NT2/D1 (cell line): ENCODE results near the gene MCTP1.
"Not testable (repeated sequence)": the region's sequence is repeated elsewhere in the genome, so short reads cannot be mapped to it uniquely, and the experiment has no call there.

ENCODE experiments used
- DNase-seq: peaks from one replicate; pipeline ENCODE4 v3.0.0-alpha.2; 2011; ENCODE audit warnings: low read depth, low spot score
- H3K27me3 ChIP-seq: 2 replicates; pipeline ENCODE4 v1.6.0; 2011; ENCODE audit warnings: mild to moderate bottlenecking; ENCODE audit not compliant: insufficient read length, insufficient read depth
- H3K36me3 ChIP-seq: 2 replicates; pipeline ENCODE4 v1.6.1; 2011; ENCODE audit warnings: mild to moderate bottlenecking, low read length, mixed read lengths; ENCODE audit not compliant: insufficient read depth, insufficient read length
- H3K4me1 ChIP-seq: 2 replicates; pipeline ENCODE4 v1.5.1; 2011; ENCODE audit not compliant: insufficient read depth, insufficient read length
- H3K4me3 ChIP-seq: 2 replicates; pipeline ENCODE4 v1.5.1; 2011; ENCODE audit warnings: low read depth; ENCODE audit not compliant: insufficient read length
- H3K9ac ChIP-seq: 2 replicates; pipeline ENCODE4 v1.6.0; 2011; ENCODE audit warnings: low read depth; ENCODE audit not compliant: insufficient read length
- H3K9me3 ChIP-seq: 2 replicates; pipeline ENCODE4 v1.5.1; 2011; ENCODE audit warnings: mild to moderate bottlenecking, low read length; ENCODE audit not compliant: insufficient read depth
- SUZ12 ChIP-seq: IDR thresholded peaks from 2 replicates; pipeline ENCODE4 v1.6.1; 2011; ENCODE audit not compliant: insufficient read length, insufficient read depth; ENCODE audit errors: extremely low read depth
- YY1 ChIP-seq: IDR thresholded peaks from 2 replicates; pipeline ENCODE4 v1.6.1; 2011; ENCODE audit not compliant: insufficient read length, insufficient read depth
- ZNF274 ChIP-seq: IDR thresholded peaks from 2 replicates; pipeline ENCODE4 v1.6.1; 2011; ENCODE audit warnings: mild to moderate bottlenecking, low read depth, low read length

The MCTP1 gene

DNA sequence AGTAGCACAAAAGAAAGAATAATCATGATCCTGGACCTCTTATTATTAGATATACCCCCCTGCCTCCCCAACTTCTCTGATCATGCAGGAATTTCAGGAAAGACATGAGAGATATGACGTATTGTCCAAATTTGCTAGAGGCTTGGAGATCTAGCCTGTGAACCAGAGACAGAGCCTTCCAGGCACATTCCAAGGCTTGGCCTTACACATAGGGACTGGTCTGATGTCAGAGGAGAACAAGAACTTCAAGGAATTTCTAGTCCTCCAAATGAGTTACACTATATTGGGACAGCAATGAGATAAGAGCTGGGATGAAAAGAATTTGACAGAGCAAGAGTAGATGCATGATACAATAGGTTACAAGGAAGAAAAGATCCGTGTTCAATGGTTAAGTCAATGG is 67.0 kb downstream of the MCTP1 start:
- TF ChIP-seq YY1 = no peak
- no peak for TF ChIP-seq SUZ12
- TF ChIP-seq ZNF274 = no peak
- Histone ChIP-seq H3K36me3 (no peaks in the 10 kb centered on the region), H3K4me1 (no peaks in the 10 kb centered on the region)

GRCh38 chr5:95217351-95217750 is 67.5 kb downstream of the MCTP1 start:
- Histone ChIP-seq H3K9me3 (no peaks in the 10 kb centered on the region), H3K4me1 (no peaks in the 10 kb centered on the region), H3K27me3 (no peaks in the 10 kb centered on the region), H3K9ac (no peak overlapping the region), H3K36me3 (no peaks in the 10 kb centered on the region), H3K4me3 (no peak overlapping the region)
- TF ChIP-seq YY1 (no peak), SUZ12 (no peak), ZNF274 (no peak)
- no peak for DNase-seq

More for the DNA sequence above, 67.0 kb downstream of the MCTP1 start:
- Histone ChIP-seq H3K4me3 (no peak overlapping the region), H3K27me3 (no peaks in the 10 kb centered on the region), H3K9me3 (no peaks in the 10 kb centered on the region), H3K9ac (no peak overlapping the region)
- no peak for DNase-seq

- no peak overlapping the region for H3K4me3 ChIP-seq
- TF ChIP-seq YY1 = no peak
- no peak for TF ChIP-seq SUZ12
- TF ChIP-seq ZNF274 = no peak
- no peaks in the 10 kb centered on the region for H3K4me1 ChIP-seq
- H3K9ac ChIP-seq = no peak overlapping the region
- H3K9me3 ChIP-seq = no peaks in the 10 kb centered on the region
- no peaks in the 10 kb centered on the region for H3K27me3 ChIP-seq
- H3K36me3 ChIP-seq = no peaks in the 10 kb centered on the region
- DNase-seq = no peak
These were observed 68.5 kb downstream of the MCTP1 start for GRCh38 chr5:95216136-95216955.

GRCh38 chr5:95207811-95208210 is 77.1 kb downstream of the MCTP1 start:
- not testable (repeated sequence) for H3K4me1 ChIP-seq, H3K9me3 ChIP-seq, DNase-seq, H3K27me3 ChIP-seq, H3K36me3 ChIP-seq, H3K9ac ChIP-seq, H3K4me3 ChIP-seq

- Histone ChIP-seq H3K36me3 (no peaks in the 10 kb centered on the region), H3K27me3 (no peaks in the 10 kb centered on the region), H3K9ac (no peak overlapping the region), H3K4me3 (no peak overlapping the region), H3K4me1 (no peaks in the 10 kb centered on the region), H3K9me3 (no peaks in the 10 kb centered on the region)
- DNase-seq = no peak
- TF ChIP-seq ZNF274 (no peak), SUZ12 (no peak), YY1 (no peak)
These were observed 90.0 kb downstream of the MCTP1 start for GRCh38 chr5:95194856-95195255.

GRCh38 chr5:95191330-95191729 is 93.6 kb downstream of the MCTP1 start:
- H3K9me3 ChIP-seq = no peaks in the 10 kb centered on the region
- no peak overlapping the region for H3K9ac ChIP-seq
- no peak for DNase-seq
- TF ChIP-seq SUZ12 = no peak
- no peak for TF ChIP-seq YY1
- TF ChIP-seq ZNF274 = no peak
- no peaks in the 10 kb centered on the region for H3K4me1 ChIP-seq
- no peaks in the 10 kb centered on the region for H3K36me3 ChIP-seq
- H3K27me3 ChIP-seq = no peaks in the 10 kb centered on the region
- H3K4me3 ChIP-seq = no peak overlapping the region

- Histone ChIP-seq H3K36me3 (no peaks in the 10 kb centered on the region), H3K4me3 (no peak overlapping the region), H3K9me3 (no peaks in the 10 kb centered on the region), H3K27me3 (no peaks in the 10 kb centered on the region), H3K9ac (no peak overlapping the region), H3K4me1 (no peaks in the 10 kb centered on the region)
- DNase-seq = no peak
- no peak for TF ChIP-seq YY1
- no peak for TF ChIP-seq ZNF274
- TF ChIP-seq SUZ12 = no peak
These were observed 100.0 kb downstream of the MCTP1 start for GRCh38 chr5:95184924-95185323.

DNA sequence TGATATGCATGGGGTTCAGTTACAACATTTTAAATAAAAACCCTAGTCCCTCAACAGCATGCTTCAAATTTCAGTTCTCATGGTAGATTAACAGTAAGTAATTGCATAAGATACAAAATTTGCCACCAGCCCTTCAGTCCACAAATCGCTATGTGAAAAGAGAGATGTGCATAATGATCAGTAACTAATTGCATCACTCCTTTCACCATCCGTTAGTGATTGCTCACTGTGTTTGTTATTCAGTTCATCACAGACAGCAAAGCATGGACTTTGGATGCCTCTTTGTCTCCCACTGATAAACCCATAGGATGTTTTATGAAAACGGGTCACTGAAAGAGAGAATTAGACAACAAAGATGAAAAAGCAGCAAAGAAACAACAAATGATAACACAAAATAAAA is 103.2 kb downstream of the MCTP1 start:
- H3K4me1 ChIP-seq = no peaks in the 10 kb centered on the region

More for the DNA sequence above, 103.2 kb downstream of the MCTP1 start:
- Histone ChIP-seq H3K9me3 (no peaks in the 10 kb centered on the region), H3K27me3 (no peaks in the 10 kb centered on the region), H3K4me3 (no peak overlapping the region), H3K9ac (no peak overlapping the region), H3K36me3 (no peaks in the 10 kb centered on the region)
- TF ChIP-seq YY1 (no peak), ZNF274 (no peak), SUZ12 (no peak)
- no peak for DNase-seq
